Mucosa of descending colon (tissue), 3 donors: ENCODE measurements around the gene SPON1. TPM values are rescaled to one million over a fixed set of nuclear protein-coding genes. Genes with fewer than 3 reads are reported as not detected.
"Not testable (repeated sequence)": the region's sequence is repeated elsewhere in the genome, so short reads cannot be mapped to it uniquely, and the experiment has no call there.

Source experiments
- ATAC-seq: fragments of 200-7000 bp; cut with Tn5 transposase; one replicate; pipeline ENCODE4 v1.9.1; 2020; ENCODE audit warnings: mild to moderate bottlenecking, moderate library complexity
- DNase-seq, 3 donors: peaks; one replicate each; pipeline ENCODE4 v3.0.0-alpha.2; 2020
- H3K36me3 ChIP-seq: fragments of 200-600 bp; one replicate; pipeline ENCODE4 v1.8.0; 2021; ENCODE audit warnings: low read depth, mild to moderate bottlenecking
- H3K4me1 ChIP-seq: fragments of 200-600 bp; one replicate; pipeline ENCODE4 v1.8.0; 2021; ENCODE audit warnings: low read depth, mild to moderate bottlenecking
- H3K4me3 ChIP-seq: fragments of 200-600 bp; one replicate; pipeline ENCODE4 v1.8.0; 2021; ENCODE audit warnings: mild to moderate bottlenecking
- H3K9me3 ChIP-seq: fragments of 200-600 bp; one replicate; pipeline ENCODE4 v1.8.0; 2021; ENCODE audit warnings: mild to moderate bottlenecking
- CTCF ChIP-seq: fragments of 200-600 bp; IDR thresholded peaks from one replicate; pipeline ENCODE4 v1.8.0; 2022; ENCODE audit warnings: antibody characterized with exemption, mild to moderate bottlenecking
- intact Hi-C, 2 donors: fragments of 100-400 bp; cut with DNase I in 1 of 2; cut with micrococcal nuclease in 1 of 2; formaldehyde crosslinking; loops; one replicate each; pipeline versions ENCODE4 v1.11.0 to v1.11.1; 2022; cut with DNase I, micrococcal nuclease
- total RNA-seq, 3 donors: library from RNA; stranded (reverse); fragmentation: NEBNext Ultra II Directional in 2 of 3; extraction: Animal tissue kit (Norgen Biotek cat#: 25700) in 2 of 3; gene quantifications; one replicate each; pipeline versions ENCODE4 v1.2.1 to v1.2.4, GENCODE V29; 2021 to 2023
- donor health status: DM: no; HTN: no; CAD: no; lungs with moderate emphysema.
- donor health status: DM: no; HTN: no; CAD: no.
- donor health status: DM: no; HTN: yes; CAD: no.

Gene SPON1
- total RNA-seq, 3 donors from 2014 or later, result 43.6 to 85.5 (median 64.2) TPM

GRCh38 chr11:14148653-14149273 is 186.2 kb downstream of the SPON1 start:
- intact Hi-C loops, result loop anchor here (5.0 to 10.0 kb wide), 2 partner anchors 191 to 194 kb away; no protein-coding TSS in a partner anchor
- H3K4me3 ChIP-seq, result no peak overlapping the region
- peaks cover 6% of the 10 kb centered on the region for H3K9me3 ChIP-seq
- no peaks in the 10 kb centered on the region for H3K4me1 ChIP-seq
- ATAC-seq, result peak; percentile 82
- no peak for DNase-seq
- TF ChIP-seq CTCF, result peak; percentile 42
- no peaks in the 10 kb centered on the region for H3K36me3 ChIP-seq

DNA sequence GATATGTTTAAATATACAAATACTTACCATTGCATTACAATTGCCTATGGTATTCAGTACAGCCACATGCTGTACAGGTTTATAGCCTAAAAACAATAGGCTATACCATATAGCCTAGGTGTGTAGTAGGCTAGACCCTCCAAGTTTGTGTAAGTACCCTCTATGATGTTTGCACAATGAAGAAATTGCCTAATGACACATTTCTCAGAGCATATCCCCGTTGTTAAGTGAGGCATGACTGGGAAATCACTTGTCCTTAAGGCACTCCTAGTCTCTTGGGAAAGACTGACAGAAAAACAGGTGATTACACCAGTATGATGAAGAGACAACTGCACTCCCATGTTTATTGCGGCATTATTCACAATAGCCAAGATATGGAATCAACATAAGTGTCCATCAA is 187.2 kb downstream of the SPON1 start:
- Histone ChIP-seq H3K36me3 (no peaks in the 10 kb centered on the region), H3K9me3 (peaks cover 15% of the 10 kb centered on the region), H3K4me1 (no peaks in the 10 kb centered on the region), H3K4me3 (no peak overlapping the region)
- no peak for ATAC-seq
- no peak for DNase-seq
- intact Hi-C loops, result loop anchor here (5.0 to 10.0 kb wide), 2 partner anchors 192 to 195 kb away; no protein-coding TSS in a partner anchor
- no peak for TF ChIP-seq CTCF

GRCh38 chr11:14150878-14151277 is 188.4 kb downstream of the SPON1 start:
- Histone ChIP-seq H3K36me3 (no peaks in the 10 kb centered on the region), H3K9me3 (peaks cover 19% of the 10 kb centered on the region), H3K4me1 (no peaks in the 10 kb centered on the region), H3K4me3 (no peak overlapping the region)
- no peak for DNase-seq
- TF ChIP-seq CTCF, result no peak
- ATAC-seq, result no peak
- intact Hi-C loops, result no loop called here

GRCh38 chr11:14154103-14154502 is 191.6 kb downstream of the SPON1 start:
- H3K4me3 ChIP-seq, DNase-seq, ATAC-seq, H3K36me3 ChIP-seq, H3K4me1 ChIP-seq, intact Hi-C loops: not testable (repeated sequence)
- H3K9me3 ChIP-seq, result peaks cover 29% of the 10 kb centered on the region

- ATAC-seq, result no peak
- Histone ChIP-seq H3K4me1 (no peaks in the 10 kb centered on the region), H3K9me3 (peaks cover 27% of the 10 kb centered on the region), H3K4me3 (no peak overlapping the region), H3K36me3 (no peaks in the 10 kb centered on the region)
- TF ChIP-seq CTCF, result no peak
- DNase-seq, result no peak
- intact Hi-C loops, result no loop called here
Observed at GRCh38 chr11:14158393-14158792, 195.9 kb downstream of the SPON1 start.

GRCh38 chr11:14163576-14163975 is 201.1 kb downstream of the SPON1 start:
- DNase-seq, result no peak
- H3K36me3 ChIP-seq, result no peaks in the 10 kb centered on the region
- intact Hi-C loops, result no loop called here
- no peaks in the 10 kb centered on the region for H3K4me1 ChIP-seq
- no peaks in the 10 kb centered on the region for H3K9me3 ChIP-seq
- TF ChIP-seq CTCF, result no peak
- ATAC-seq, result no peak
- no peak overlapping the region for H3K4me3 ChIP-seq

DNA sequence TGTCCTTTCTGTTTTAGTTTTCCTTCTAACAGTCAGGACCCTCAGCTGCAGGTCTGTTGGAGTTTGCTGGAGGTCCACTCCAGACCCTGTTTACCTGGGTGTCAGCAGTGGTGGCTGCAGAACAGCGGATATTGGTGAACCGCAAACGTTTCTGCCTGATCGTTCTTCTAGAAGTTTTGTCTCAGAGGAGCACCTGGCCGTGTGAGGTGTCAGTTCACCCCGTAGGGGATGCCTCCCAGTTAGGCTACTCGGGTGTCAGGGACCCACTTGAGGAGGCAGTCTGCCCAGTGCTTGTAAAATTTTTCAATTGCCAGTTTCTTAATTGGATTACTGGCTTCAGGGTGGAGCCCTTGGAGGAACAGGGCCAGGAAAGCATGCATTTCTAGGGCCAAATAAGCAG is 211.2 kb downstream of the SPON1 start:
- DNase-seq, intact Hi-C loops, H3K36me3 ChIP-seq, H3K9me3 ChIP-seq, H3K4me3 ChIP-seq, H3K4me1 ChIP-seq, ATAC-seq: not testable (repeated sequence)
